HT-29 (cell line): Measurements from ENCODE around the gene FBXL17. TPM values are rescaled to one million over a fixed set of nuclear protein-coding genes. Genes with fewer than 3 reads are reported as not detected.
"Not testable (repeated sequence)": the region's sequence is repeated elsewhere in the genome, so short reads cannot be mapped to it uniquely, and the experiment has no call there.

Source experiments
- DNase-seq: peaks from one replicate; pipeline ENCODE4 v3.0.0-alpha.2; 2015; ENCODE audit warnings: low spot score
- total RNA-seq: library from RNA; depleted of rRNA; stranded (reverse); fragments of >200 nt; shearing (Covaris generic); gene quantifications from 2 replicates; pipeline ENCODE4 v1.2.3, GENCODE V29; 2014; rRNA removed

The FBXL17 gene
- 7.5 and 9.5 TPM in 2 replicates for total RNA-seq

- peak; percentile 94 for DNase-seq
These were observed at the start of gene FBXL17 for GRCh38 chr5:108381954-108382783. FBXL17 (minus strand) TSS chr5:108382098.

- no peak for DNase-seq
These were observed 49.2 kb upstream of the FBXL17 start for GRCh38 chr5:108430931-108431608.

- no peak for DNase-seq
These were observed 39.8 kb upstream of the FBXL17 start for GRCh38 chr5:108421713-108422112.

- DNase-seq: no peak
These were observed 38.9 kb upstream of the FBXL17 start for GRCh38 chr5:108420755-108421154.

GRCh38 chr5:108420158-108420557, 38.3 kb upstream of the FBXL17 start:
- no peak for DNase-seq

- DNase-seq: no peak
These were observed 36.3 kb upstream of the FBXL17 start for GRCh38 chr5:108418197-108418596.

- DNase-seq: no peak
These were observed 35.3 kb upstream of the FBXL17 start for GRCh38 chr5:108417166-108417670.

- DNase-seq: no peak
These were observed 33.8 kb upstream of the FBXL17 start for GRCh38 chr5:108415726-108416125.

GRCh38 chr5:108409786-108410185, 27.9 kb upstream of the FBXL17 start:
- DNase-seq: no peak

- DNase-seq: not testable (repeated sequence)
These were observed 23.3 kb upstream of the FBXL17 start for GRCh38 chr5:108405201-108405600.

- peak; percentile 42 for DNase-seq
These were observed 17.1 kb upstream of the FBXL17 start for GRCh38 chr5:108398964-108399363.

- not testable (repeated sequence) for DNase-seq
These were observed 14.9 kb upstream of the FBXL17 start for GRCh38 chr5:108396837-108397236.

GRCh38 chr5:108387758-108388157, 5.9 kb upstream of the FBXL17 start:
- DNase-seq: no peak

- DNase-seq: peak; percentile 44
These were observed 4.6 kb upstream of the FBXL17 start for GRCh38 chr5:108386345-108387061.

GRCh38 chr5:108384741-108385140, 2.8 kb upstream of the FBXL17 start:
- DNase-seq: no peak

- no peak for DNase-seq
These were observed 959 bp upstream of the FBXL17 start for GRCh38 chr5:108382784-108383330.

- DNase-seq: peak; percentile 62
These were observed 446 bp downstream of the FBXL17 start for GRCh38 chr5:108381350-108381953.

- DNase-seq: no peak
These were observed 1.2 kb downstream of the FBXL17 start for GRCh38 chr5:108380531-108381349.

GRCh38 chr5:108379722-108380530, 2.0 kb downstream of the FBXL17 start:
- peak; percentile 36 for DNase-seq
